EL (cell line): ENCODE measurements around the gene TGOLN2.

Experiments used
- DNase-seq: peaks from one replicate; pipeline ENCODE4 v3.0.0-alpha.2; 2016

The TGOLN2 gene

GRCh38 chr2:85308896-85309555 is 18.8 kb downstream of the TGOLN2 start:
- DNase-seq: peak; percentile 41

- DNase-seq: no peak
These were observed 19.6 kb downstream of the TGOLN2 start for GRCh38 chr2:85308201-85308600.

- DNase-seq: no peak
These were observed 20.3 kb downstream of the TGOLN2 start for GRCh38 chr2:85307527-85307897.

GRCh38 chr2:85303780-85304531 is 23.8 kb downstream of the TGOLN2 start:
- no peak for DNase-seq

- DNase-seq: no peak
These were observed 25.7 kb downstream of the TGOLN2 start for GRCh38 chr2:85302121-85302520.

GRCh38 chr2:85291425-85292023 is 36.3 kb downstream of the TGOLN2 start:
- no peak for DNase-seq

GRCh38 chr2:85288244-85288725 is 39.5 kb downstream of the TGOLN2 start:
- peak; percentile 65 for DNase-seq

GRCh38 chr2:85287721-85288120 is 40.1 kb downstream of the TGOLN2 start:
- no peak for DNase-seq

GRCh38 chr2:85286918-85287317 is 40.9 kb downstream of the TGOLN2 start:
- no peak for DNase-seq

- no peak for DNase-seq
These were observed 44.1 kb downstream of the TGOLN2 start for GRCh38 chr2:85283641-85284040.

GRCh38 chr2:85282914-85283313 is 44.9 kb downstream of the TGOLN2 start:
- DNase-seq: no peak

- no peak for DNase-seq
These were observed 46.2 kb downstream of the TGOLN2 start for GRCh38 chr2:85281553-85281952.

GRCh38 chr2:85278361-85278760 is 49.4 kb downstream of the TGOLN2 start:
- peak; percentile 56 for DNase-seq

- peak; percentile 67 for DNase-seq
These were observed 50.2 kb downstream of the TGOLN2 start for GRCh38 chr2:85277416-85278158.

- DNase-seq: no peak
These were observed 51.1 kb downstream of the TGOLN2 start for GRCh38 chr2:85276571-85277118.

GRCh38 chr2:85275984-85276540 is 51.7 kb downstream of the TGOLN2 start:
- DNase-seq: no peak

- peak; percentile 76 for DNase-seq
These were observed 53.8 kb downstream of the TGOLN2 start for GRCh38 chr2:85273738-85274731.

- no peak for DNase-seq
These were observed 55.4 kb downstream of the TGOLN2 start for GRCh38 chr2:85272357-85272756.

GRCh38 chr2:85269959-85270358 is 57.8 kb downstream of the TGOLN2 start:
- DNase-seq: no peak
